MV-4-11 (cell line): ENCODE data around the gene CISTR.
"Not testable (repeated sequence)": the region's sequence is repeated elsewhere in the genome, so short reads cannot be mapped to it uniquely, and the experiment has no call there.

Experiments used
- DNase-seq: peaks from one replicate; lab custom pipeline; 2025; lab: John Stamatoyannopoulos, UW

Gene CISTR

DNA sequence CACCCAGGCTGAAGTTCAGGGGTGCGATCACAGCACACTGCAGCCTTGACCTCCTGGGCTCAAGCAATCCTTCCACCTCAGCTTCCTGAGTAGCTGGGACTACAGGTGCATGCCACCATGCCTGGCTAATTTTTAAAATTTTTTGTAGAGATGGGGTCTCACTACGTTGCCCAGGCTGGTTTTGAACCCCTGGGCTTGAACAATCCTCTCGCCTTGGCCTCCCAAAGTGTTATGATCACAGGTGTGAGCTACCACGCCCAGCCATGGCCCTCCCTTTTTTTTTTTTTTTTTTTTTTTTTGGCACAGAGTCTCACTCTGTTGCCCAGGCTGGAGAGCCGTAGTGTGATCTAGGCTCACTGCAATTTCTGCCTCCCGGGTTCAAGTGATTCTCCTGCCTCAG lies 33.2 kb downstream of the CISTR start:
- DNase-seq = not testable (repeated sequence)

DNA sequence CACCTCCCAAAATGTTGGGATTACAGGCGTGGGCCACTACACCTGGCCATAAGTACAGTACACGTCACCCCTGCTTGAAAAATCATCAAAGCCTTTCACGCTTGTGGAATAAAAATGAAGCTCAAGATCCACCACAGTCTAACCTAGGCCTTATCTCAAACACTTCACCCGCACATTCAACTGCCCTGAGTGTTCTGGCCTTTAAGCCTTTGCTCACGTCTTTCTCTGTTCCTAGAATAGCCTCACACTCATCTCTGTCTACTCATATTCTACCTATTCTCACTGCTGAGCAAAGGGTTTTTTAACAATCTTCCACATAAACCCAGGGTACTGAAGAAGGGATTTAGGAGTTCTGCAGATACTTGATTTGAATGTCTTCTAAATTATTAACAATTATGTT lies 34.5 kb downstream of the CISTR start:
- no peak for DNase-seq

DNA sequence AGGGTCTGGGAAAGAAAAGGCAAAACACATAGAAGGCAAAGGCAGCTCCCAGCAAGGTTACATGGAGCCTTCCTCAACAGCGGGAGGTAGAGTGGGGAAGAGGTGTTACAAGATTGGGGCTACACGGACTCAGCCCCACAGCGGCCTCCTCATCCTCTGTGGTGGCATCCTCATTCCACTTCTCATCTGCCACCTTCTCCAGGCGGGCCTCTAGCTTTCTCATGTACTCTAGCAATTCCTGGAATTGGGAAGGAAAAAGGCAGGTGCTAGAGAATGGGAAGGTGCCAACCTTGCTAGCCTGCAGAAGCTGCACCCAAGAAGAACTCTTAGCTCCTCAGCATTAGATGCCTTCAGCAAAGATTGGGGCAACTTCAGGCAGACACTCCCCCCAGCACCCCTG lies 37.8 kb downstream of the CISTR start:
- DNase-seq = no peak

DNA sequence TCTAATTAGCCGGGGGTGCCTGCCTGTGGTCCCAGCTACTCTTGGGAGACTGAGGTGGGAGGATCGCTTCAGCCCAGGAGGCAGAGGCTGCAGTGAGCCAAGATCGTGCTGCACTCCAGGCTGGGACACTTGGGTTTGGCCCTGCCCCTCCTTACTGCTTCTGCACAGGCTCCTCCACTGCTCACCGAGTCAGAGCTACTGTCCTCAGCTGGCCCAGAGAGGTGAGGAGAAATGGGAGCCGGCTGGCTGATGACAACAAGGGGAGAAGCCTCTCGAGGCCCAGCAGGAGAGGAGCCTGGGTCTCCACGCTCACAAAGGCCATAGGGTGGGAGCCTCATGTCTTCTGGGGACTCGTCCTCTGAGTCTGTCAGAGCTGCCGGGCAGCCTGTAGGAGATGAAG lies 38.3 kb downstream of the CISTR start:
- DNase-seq = no peak

DNA sequence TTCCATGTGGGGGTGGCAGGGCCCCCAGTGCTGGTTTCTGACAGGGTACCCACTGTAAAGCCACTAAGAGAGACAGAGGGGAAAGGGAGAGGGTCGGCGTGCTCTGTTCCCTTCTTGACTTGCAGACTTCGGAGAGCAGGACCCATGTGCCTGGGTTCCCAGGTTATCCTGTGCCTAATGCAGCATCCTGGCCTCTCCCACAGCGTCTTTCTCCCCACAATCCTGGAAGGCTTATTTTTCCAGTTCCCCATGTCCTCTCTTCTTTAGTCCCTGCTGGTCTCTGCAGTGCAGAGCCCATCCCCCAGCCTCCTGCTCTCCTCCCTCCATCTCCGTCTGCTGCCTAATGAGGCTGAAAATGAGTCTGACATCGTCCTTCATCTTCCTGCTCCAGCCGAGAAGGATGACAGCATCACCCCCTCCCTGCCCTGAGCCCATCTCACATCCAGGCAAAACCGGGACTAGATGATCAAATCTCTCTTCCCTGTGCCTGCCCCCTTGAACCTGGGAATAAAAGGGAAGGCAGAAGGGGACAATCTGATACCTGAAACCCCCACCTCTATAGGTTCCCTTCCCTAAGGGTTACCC lies 39.6 kb downstream of the CISTR start:
- DNase-seq = no peak

DNA sequence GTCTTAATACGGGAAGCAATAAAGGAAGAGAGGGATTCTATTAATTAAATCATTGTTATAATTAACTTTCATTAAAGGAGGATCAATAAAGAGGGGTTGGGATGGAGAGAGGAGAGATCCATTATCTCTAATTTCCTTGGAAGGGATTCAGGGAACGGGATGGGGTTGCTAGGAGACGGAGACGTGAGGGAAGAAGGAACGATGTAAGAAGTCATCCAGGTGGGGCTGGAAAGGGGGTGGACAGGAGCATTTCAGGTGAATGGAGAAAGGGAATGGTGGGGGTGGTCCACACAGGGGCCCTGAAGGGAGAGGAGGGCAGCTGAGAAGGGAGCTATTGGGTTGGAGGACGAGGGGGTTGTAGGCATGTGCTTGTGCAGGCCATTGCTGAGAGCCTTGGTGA lies 41.7 kb downstream of the CISTR start:
- DNase-seq = no peak

DNA sequence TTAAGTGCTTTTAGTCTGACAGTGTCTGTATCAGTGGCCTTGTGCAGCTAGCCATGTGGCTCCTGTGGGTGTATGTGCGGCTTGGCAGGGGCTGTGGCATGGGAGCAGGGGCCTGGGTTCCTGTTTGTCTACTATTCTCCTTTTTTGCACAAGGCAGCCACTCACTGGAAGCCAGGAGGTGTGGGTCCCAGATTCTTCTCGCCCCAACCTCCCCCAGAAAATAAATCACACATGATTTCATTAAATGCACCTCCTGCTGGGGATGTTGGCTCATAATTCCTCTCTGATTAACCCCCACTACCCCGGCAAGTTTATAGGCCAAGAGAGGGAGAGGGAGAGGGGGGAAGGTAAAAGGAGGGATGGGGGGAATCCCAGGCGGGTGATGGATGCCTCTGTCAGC lies 42.1 kb downstream of the CISTR start:
- no peak for DNase-seq

DNA sequence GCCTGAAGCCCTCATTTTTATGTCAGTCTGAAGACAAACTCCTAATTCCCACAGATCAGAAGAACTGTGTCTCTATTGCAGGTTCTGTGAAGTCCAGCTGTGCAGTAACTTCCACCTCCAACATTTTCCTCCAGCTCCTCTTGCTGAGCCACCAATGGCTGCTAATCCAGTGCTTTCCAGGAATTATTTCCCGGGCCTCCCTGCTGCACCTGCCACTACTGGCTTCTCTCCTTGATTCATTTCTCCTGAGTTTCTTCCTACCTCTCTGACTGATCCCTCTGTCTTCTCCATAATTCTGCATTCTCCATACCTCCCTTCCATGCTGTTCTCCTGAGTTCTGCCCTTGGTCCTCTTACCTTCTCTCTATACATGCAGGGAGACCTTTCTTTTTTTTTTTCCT lies 45.7 kb downstream of the CISTR start:
- DNase-seq = no peak

DNA sequence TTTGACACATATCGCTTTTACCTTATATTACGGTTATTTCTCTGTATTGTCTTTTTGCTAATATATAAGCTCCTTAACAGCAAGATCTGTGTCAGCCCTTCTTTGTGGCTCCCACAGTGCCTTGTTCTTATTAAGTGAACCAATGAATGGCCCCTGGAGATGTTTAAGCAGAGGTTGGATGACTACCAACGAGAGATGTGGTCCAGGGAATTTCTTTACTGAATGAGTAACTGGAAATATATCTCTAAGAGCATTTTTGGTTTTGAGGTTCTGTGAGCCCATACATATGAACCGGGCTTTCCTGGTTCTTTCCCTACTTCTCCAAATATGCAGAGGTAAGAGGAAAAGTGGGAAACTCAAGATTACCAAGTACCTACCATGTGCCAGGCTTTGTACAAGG lies 48.0 kb downstream of the CISTR start:
- no peak for DNase-seq

DNA sequence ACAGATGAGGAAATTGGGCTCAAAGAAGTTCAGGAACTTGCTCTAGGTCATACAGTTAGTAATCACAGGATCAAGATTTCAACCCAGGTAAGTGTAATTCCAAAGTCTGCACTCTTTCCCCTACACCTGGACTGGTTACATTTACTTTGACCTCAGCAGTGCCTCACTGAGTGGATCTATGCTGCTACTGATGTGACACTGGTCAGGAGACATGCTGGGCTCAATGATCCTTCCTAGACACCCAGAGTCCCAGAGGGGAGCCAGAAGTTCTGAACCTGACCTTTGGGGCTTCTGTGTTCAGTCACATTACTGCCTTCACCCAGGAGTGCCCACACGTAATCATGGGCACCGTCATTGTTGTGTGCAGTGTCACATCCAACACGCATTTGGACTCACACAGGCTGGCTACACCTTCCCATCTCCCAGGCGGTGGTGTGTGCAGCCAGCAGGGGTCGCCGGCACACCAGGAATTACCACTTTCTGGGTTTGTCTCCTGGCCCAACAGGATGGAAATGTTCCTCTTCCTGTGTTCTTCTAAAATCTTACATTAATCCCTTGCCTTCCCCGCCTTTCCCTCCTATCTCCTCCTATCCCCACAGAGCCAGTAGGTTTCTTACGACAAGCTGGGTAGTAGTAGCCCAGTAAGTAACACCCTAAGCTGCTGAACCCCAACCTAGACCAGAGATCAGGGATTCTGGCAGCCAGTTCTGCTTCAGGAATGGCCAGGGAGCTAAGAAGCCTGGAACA lies 50.1 kb downstream of the CISTR start:
- peak; percentile 35 for DNase-seq

DNA sequence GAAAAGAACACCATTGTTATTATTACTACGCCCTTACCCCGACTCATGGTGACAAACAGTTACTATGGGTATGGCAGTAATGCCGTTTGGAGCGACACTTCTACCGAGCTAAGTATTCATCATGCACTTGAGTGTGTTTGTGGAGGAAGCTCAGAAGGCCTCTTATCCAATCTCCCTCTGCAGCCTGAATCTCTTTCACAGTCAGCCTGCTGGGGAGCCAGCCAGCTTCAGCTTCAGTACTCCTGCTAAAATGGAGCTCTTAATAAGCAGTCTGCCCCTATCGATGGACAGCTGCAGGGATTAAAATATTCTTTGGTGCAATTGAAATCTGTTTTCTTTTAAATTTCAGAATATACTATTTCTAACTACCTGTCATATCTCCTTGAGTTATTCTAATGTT lies 51.2 kb downstream of the CISTR start:
- no peak for DNase-seq

DNA sequence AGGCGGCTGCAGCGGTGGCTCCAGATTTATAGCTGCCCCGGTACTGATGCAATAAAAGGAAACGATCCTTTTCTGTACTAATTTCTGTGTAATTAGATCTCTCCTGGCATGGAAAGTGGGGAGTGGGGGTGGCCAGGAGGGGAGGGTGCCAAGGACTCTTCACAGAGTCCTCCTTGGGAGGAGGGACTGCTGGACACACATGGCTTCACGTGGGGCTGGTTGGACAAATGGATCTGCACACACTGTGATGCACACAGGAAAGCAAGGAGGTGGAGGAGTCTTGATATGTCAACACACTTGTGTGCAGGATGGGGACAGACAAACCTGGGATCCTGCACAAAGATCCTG lies 52.1 kb downstream of the CISTR start:
- no peak for DNase-seq

DNA sequence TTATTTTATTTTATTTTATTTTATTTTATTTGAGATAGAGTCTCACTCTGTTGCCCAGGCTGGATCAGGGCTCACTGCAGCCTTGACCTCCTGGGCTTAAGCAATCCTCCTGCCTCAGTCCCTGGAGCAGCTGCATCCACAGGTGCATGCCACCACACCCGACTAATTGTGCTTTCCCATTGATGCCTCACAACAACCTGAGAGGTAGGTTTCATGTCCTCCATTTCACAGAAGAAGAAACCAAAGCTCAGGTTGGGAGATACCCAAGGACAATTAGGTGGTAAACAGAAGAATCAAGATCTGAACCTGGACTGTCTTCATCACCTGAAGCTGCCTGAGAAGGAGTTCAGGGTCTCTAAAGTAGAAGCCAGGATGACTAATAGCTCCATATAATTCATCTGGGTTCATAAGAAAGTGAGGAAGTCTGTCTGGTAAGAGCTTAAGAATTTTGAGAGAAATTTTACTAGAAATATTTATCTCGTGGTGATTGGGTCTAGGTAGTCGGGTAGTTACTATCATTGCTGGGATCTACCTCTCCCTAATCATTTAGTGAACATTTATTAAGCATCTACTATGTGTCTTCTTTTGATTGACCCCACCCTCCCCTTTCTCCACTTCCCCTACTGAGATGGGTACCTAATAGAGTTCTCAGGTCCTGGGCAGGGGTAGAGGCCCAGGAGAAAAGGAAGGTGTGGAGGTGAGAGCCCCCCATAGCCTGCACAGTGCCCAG lies 52.7 kb downstream of the CISTR start:
- no peak for DNase-seq

DNA sequence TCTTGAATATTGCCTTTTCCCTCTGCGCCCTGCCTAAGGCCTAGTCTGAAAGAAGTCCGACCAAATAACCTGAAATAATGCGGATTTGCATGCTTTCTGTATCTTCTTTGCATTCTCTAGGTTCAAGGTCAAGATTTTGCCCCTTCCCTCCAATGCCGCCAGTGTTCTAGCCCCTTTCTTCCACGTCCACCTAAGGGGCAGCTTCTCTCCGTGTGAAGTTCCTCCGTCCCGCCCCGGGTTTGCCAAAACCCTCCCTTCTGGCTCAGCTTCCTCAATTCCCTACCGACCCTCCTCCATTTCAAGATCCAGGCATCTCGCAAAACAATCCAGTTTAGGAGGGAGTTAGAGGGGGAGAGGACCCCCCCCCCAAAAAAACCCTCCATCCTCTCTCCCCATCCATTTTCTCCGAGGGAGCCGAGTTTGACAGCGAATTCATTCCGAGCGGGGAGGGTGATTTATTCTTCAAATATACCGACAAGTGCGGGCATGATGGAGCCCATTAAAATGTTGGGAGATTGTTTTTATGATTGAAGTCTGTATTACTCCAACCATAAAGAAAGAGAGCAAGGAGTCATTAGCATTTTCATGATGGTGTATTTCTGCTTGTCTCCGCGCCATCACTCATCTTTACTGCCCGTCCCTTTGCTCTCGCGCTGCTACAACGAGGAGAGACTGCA lies 55.0 kb downstream of the CISTR start:
- no peak for DNase-seq
